SK-N-SH treated with all-trans-retinoic acid at 6 μM for 48 hours (cell line): ENCODE results near the gene RNF166.
A peak's percentile ranks its signal among the peaks of the same experiment; 100 is the strongest.

Source experiments
- ATAC-seq: fragments of 200-7000 bp; cut with Tn5 transposase; 3 replicates; pipeline ENCODE4 v1.9.1; 2020; ENCODE audit warnings: mild to moderate bottlenecking, moderate library complexity
- BACH2 ChIP-seq: fragments of 250-450 bp; sonication (Bioruptor Pico); IDR thresholded peaks from 2 replicates; pipeline ENCODE4 v1.9.0; 2021; ENCODE audit warnings: mild to moderate bottlenecking, borderline replicate concordance
- CREB5 ChIP-seq: fragments of 250-450 bp; sonication (Bioruptor Pico); IDR thresholded peaks from 2 replicates; pipeline ENCODE4 v1.5.1; 2020; ENCODE audit warnings: low read depth, mild to moderate bottlenecking, moderate library complexity
- CSRNP3 ChIP-seq: fragments of 250-450 bp; sonication (Bioruptor Pico); IDR thresholded peaks from 2 replicates; pipeline ENCODE4 v1.5.1; 2021; ENCODE audit warnings: mild to moderate bottlenecking, moderate library complexity
- ESRRG ChIP-seq: fragments of 250-450 bp; sonication (Bioruptor Pico); IDR thresholded peaks from 2 replicates; pipeline ENCODE4 v1.6.1; 2021; ENCODE audit warnings: mild to moderate bottlenecking
- ISL1 ChIP-seq: fragments of 250-450 bp; sonication (Bioruptor Pico); IDR thresholded peaks from 2 replicates; pipeline ENCODE4 v2.1.2; 2022; ENCODE audit warnings: mild to moderate bottlenecking, moderate library complexity
- OSR1 ChIP-seq: fragments of 250-450 bp; sonication (Bioruptor Pico); IDR thresholded peaks from 2 replicates; pipeline ENCODE4 v1.8.0; 2022; ENCODE audit warnings: moderate library complexity, mild to moderate bottlenecking, inconsistent platforms
- PATZ1 ChIP-seq: fragments of 250-450 bp; sonication (Bioruptor Pico); IDR thresholded peaks from 2 replicates; pipeline ENCODE4 v1.8.0; 2020; ENCODE audit warnings: mild to moderate bottlenecking, moderate library complexity, borderline replicate concordance
- PPARA ChIP-seq: fragments of 250-450 bp; sonication (Bioruptor Pico); IDR thresholded peaks from 2 replicates; pipeline ENCODE4 v1.5.0; 2020; ENCODE audit warnings: mild to moderate bottlenecking, borderline replicate concordance
- RARB ChIP-seq: fragments of 250-450 bp; sonication (Bioruptor Pico); IDR thresholded peaks from 2 replicates; pipeline ENCODE4 v1.8.0; 2021; ENCODE audit warnings: mild to moderate bottlenecking, moderate library complexity
- SNAI2 ChIP-seq: fragments of 250-450 bp; sonication (Bioruptor Pico); IDR thresholded peaks from 2 replicates; pipeline ENCODE4 v1.5.0; 2020; ENCODE audit warnings: mild to moderate bottlenecking, moderate library complexity
- TCF4 ChIP-seq: fragments of 250-450 bp; sonication (Bioruptor Pico); IDR thresholded peaks from 2 replicates; pipeline ENCODE4 v1.8.0; 2021; ENCODE audit warnings: mild to moderate bottlenecking, moderate library complexity, borderline replicate concordance
- TOX ChIP-seq: fragments of 250-450 bp; sonication (Bioruptor Pico); IDR thresholded peaks from 2 replicates; pipeline ENCODE4 v1.8.0; 2021; ENCODE audit warnings: mild to moderate bottlenecking, moderate library complexity, borderline replicate concordance
- TSHZ2 ChIP-seq: fragments of 250-450 bp; sonication (Bioruptor Pico); IDR thresholded peaks from 2 replicates; pipeline ENCODE4 v1.5.0; 2020; ENCODE audit warnings: mild to moderate bottlenecking, moderate library complexity
- ZFP3 ChIP-seq: fragments of 250-450 bp; sonication (Bioruptor Pico); IDR thresholded peaks from 2 replicates; pipeline ENCODE4 v1.5.0; 2020; ENCODE audit warnings: mild to moderate bottlenecking, moderate library complexity
- ZFP30 ChIP-seq: fragments of 450-650 bp; formaldehyde crosslinking; IDR thresholded peaks from 2 replicates; pipeline ENCODE4 v1.5.0; 2022; ENCODE audit warnings: mild to moderate bottlenecking, moderate library complexity
- ZNF70 ChIP-seq: fragments of 450-650 bp; formaldehyde crosslinking; IDR thresholded peaks from 2 replicates; pipeline ENCODE4 v1.5.0; 2020; ENCODE audit warnings: mild to moderate bottlenecking, moderate library complexity
- ZNF8 ChIP-seq: fragments of 450-650 bp; formaldehyde crosslinking; IDR thresholded peaks from 2 replicates; pipeline ENCODE4 v1.5.0; 2020; ENCODE audit warnings: mild to moderate bottlenecking, moderate library complexity

Gene RNF166

GRCh38 chr16:88743693-88744576, 37.7 kb upstream of the RNF166 start:
- ATAC-seq = peak; percentile 89
- TF ChIP-seq ESRRG (CRISPR knock-in tag) (no peak), RARB (CRISPR knock-in tag) (no peak), OSR1 (CRISPR knock-in tag) (no peak), PATZ1 (CRISPR knock-in tag) (no peak), CREB5 (CRISPR knock-in tag) (no peak), TOX (CRISPR knock-in tag) (no peak), ZNF8 (no peak), SNAI2 (CRISPR knock-in tag) (no peak), PPARA (CRISPR knock-in tag) (no peak)

- TF ChIP-seq ZFP3 (CRISPR knock-in tag) = no peak
- TF ChIP-seq ISL1 (CRISPR knock-in tag) = no peak
- no peak for TF ChIP-seq ZNF8
- TF ChIP-seq ZNF70 (CRISPR knock-in tag) = no peak
- no peak for TF ChIP-seq BACH2 (CRISPR knock-in tag)
- TF ChIP-seq ESRRG (CRISPR knock-in tag) = no peak
- TF ChIP-seq TSHZ2 (CRISPR knock-in tag) = no peak
- TF ChIP-seq RARB (CRISPR knock-in tag) = no peak
- TF ChIP-seq PATZ1 (CRISPR knock-in tag) = no peak
- no peak for TF ChIP-seq CSRNP3
- no peak for TF ChIP-seq ZFP30 (CRISPR knock-in tag)
- no peak for ATAC-seq
Measured at GRCh38 chr16:88742896-88743605, 36.8 kb upstream of the RNF166 start.

GRCh38 chr16:88741368-88741767, 35.2 kb upstream of the RNF166 start:
- TF ChIP-seq TCF4 (CRISPR knock-in tag) (no peak), RARB (CRISPR knock-in tag) (no peak), OSR1 (CRISPR knock-in tag) (no peak), BACH2 (CRISPR knock-in tag) (no peak), TSHZ2 (CRISPR knock-in tag) (no peak)
- TF ChIP-seq, all 23 proteins: peak for 0
- ATAC-seq = no peak
